NOMO-1 treated with DMSO at 0.1 percent for 48 hours (cell line): Measurements from ENCODE around the gene RBBP6.
"Not testable (repeated sequence)": the region's sequence is repeated elsewhere in the genome, so short reads cannot be mapped to it uniquely, and the experiment has no call there.

Source experiments
- DNase-seq: peaks from one replicate; lab custom pipeline; 2025; ENCODE audit not compliant: unreplicated experiment; lab: John Stamatoyannopoulos, UW

The RBBP6 gene

GRCh38 chr16:24555346-24555872 lies 16.0 kb downstream of the RBBP6 start:
- no peak for DNase-seq

- DNase-seq, result no peak
These were observed 23.4 kb downstream of the RBBP6 start for GRCh38 chr16:24562811-24563210.

GRCh38 chr16:24568392-24568791 lies 29.0 kb downstream of the RBBP6 start:
- no peak for DNase-seq

- no peak for DNase-seq
These were observed 31.7 kb downstream of the RBBP6 start for GRCh38 chr16:24571096-24571495.

GRCh38 chr16:24572069-24572468 lies 32.7 kb downstream of the RBBP6 start:
- no peak for DNase-seq

GRCh38 chr16:24573141-24573540 lies 33.8 kb downstream of the RBBP6 start:
- no peak for DNase-seq

- not testable (repeated sequence) for DNase-seq
These were observed 35.4 kb downstream of the RBBP6 start for GRCh38 chr16:24574515-24575485.

- DNase-seq, result not testable (repeated sequence)
These were observed 36.4 kb downstream of the RBBP6 start for GRCh38 chr16:24575791-24576190.

- no peak for DNase-seq
These were observed 37.8 kb downstream of the RBBP6 start for GRCh38 chr16:24577167-24577566.

- DNase-seq, result no peak
These were observed 41.3 kb downstream of the RBBP6 start for GRCh38 chr16:24580665-24581064.

GRCh38 chr16:24583494-24583893 lies 44.1 kb downstream of the RBBP6 start:
- DNase-seq, result no peak

- no peak for DNase-seq
These were observed 50.6 kb downstream of the RBBP6 start for GRCh38 chr16:24589997-24590396.

- DNase-seq, result no peak
These were observed 59.5 kb downstream of the RBBP6 start for GRCh38 chr16:24598777-24599437.

GRCh38 chr16:24609417-24609739 lies 70.0 kb downstream of the RBBP6 start:
- no peak for DNase-seq

- no peak for DNase-seq
These were observed 70.5 kb downstream of the RBBP6 start for GRCh38 chr16:24609740-24610415.

GRCh38 chr16:24610416-24610755 lies 71.0 kb downstream of the RBBP6 start:
- no peak for DNase-seq

GRCh38 chr16:24611310-24611709 lies 71.9 kb downstream of the RBBP6 start:
- DNase-seq, result no peak

GRCh38 chr16:24612656-24613055 lies 73.3 kb downstream of the RBBP6 start:
- no peak for DNase-seq

GRCh38 chr16:24613267-24613666 lies 73.9 kb downstream of the RBBP6 start:
- DNase-seq, result not testable (repeated sequence)

GRCh38 chr16:24617502-24617901 lies 78.1 kb downstream of the RBBP6 start:
- no peak for DNase-seq
